Fibroblast of lung (primary cell): Measurements from ENCODE around the gene CYP2C19. TPM values are rescaled to one million over a fixed set of nuclear protein-coding genes. Genes with fewer than 3 reads are reported as not detected.
"Not testable (repeated sequence)": the region's sequence is repeated elsewhere in the genome, so short reads cannot be mapped to it uniquely, and the experiment has no call there.

Source experiments
- DNase-seq, 2 donors: peaks; one replicate each; pipeline versions ENCODE4 v3.0.0 to v3.0.0-alpha.2; 2010; ENCODE audit warnings: low read depth in 2 of 2
- H2AFZ ChIP-seq: 2 replicates; pipeline ENCODE4 v1.5.1; 2012; ENCODE audit warnings: low read length, control low read depth, inconsistent platforms
- H3K27ac ChIP-seq: 2 replicates; pipeline ENCODE4 v1.5.1; 2011; ENCODE audit warnings: low read length, control low read depth; ENCODE audit not compliant: insufficient read depth
- H3K27me3 ChIP-seq: 2 replicates; pipeline ENCODE4 v1.5.1; 2011; ENCODE audit warnings: mild to moderate bottlenecking, low read length; ENCODE audit not compliant: control insufficient read depth, insufficient read depth
- H3K36me3 ChIP-seq: 2 replicates; pipeline ENCODE4 v1.5.1; 2011; ENCODE audit warnings: low read length; ENCODE audit not compliant: control insufficient read depth, insufficient read depth
- H3K4me1 ChIP-seq: 2 replicates; pipeline ENCODE4 v1.5.1; 2011; ENCODE audit warnings: low read length; ENCODE audit not compliant: control insufficient read depth, insufficient read depth; ENCODE audit errors: extremely low read depth
- H3K4me2 ChIP-seq: 2 replicates; pipeline ENCODE4 v1.5.1; 2011; ENCODE audit warnings: low read length, control low read depth; ENCODE audit not compliant: insufficient read depth; ENCODE audit errors: extremely low read depth
- H3K4me3 ChIP-seq, 4 experiments: fragments of 200-600 bp in 1 of 4; sonication (generic) in 1 of 4; replicated peaks in 1 of 4; 2 replicates each; pipeline ENCODE4 v1.5.1; 2011 to 2016; ENCODE audit warnings: low read length in 4 of 4, low read depth in 3 of 4, mild to moderate bottlenecking in 3 of 4, control low read depth in 2 of 4, inconsistent platforms in 1 of 4, mixed read lengths in 1 of 4; ENCODE audit not compliant: insufficient read depth in 1 of 4; ENCODE audit errors: control extremely low read depth in 1 of 4
- H3K79me2 ChIP-seq: 2 replicates; pipeline ENCODE4 v1.5.1; 2012; ENCODE audit warnings: mild to moderate bottlenecking, low read length, inconsistent platforms; ENCODE audit not compliant: control insufficient read depth, insufficient read depth
- H3K9ac ChIP-seq: 2 replicates; pipeline ENCODE4 v1.5.1; 2011; ENCODE audit warnings: mild to moderate bottlenecking, low read length, control low read depth; ENCODE audit not compliant: insufficient read depth
- H3K9me3 ChIP-seq: 2 replicates; pipeline ENCODE4 v1.5.1; 2012; ENCODE audit warnings: low read depth, low read length; ENCODE audit not compliant: control insufficient read depth, insufficient read depth
- H4K20me1 ChIP-seq: 2 replicates; pipeline ENCODE4 v1.5.1; 2011; ENCODE audit warnings: low read length; ENCODE audit not compliant: control insufficient read depth, insufficient read depth; ENCODE audit errors: extremely low read depth
- CTCF ChIP-seq, 2 donors: IDR thresholded peaks in 1 of 2; conservative IDR thresholded peaks in 1 of 2; 1 replicate in 1 of 2; 2 replicates in 1 of 2; pipeline ENCODE4 v1.5.1; 2011 to 2012; ENCODE audit warnings: low read length in 2 of 2, control low read depth in 1 of 2, inconsistent platforms in 1 of 2, low read depth in 1 of 2, mild to moderate bottlenecking in 1 of 2
- EZH2 ChIP-seq: IDR thresholded peaks from 2 replicates; pipeline ENCODE4 v1.5.1; 2012; ENCODE audit warnings: low read length, control low read depth, mild to moderate bottlenecking; ENCODE audit errors: missing control alignments
- polyA plus RNA-seq, 2 donors: library from polyadenylated mRNA; depleted of rRNA in 1 of 2; stranded (reverse) in 1 of 2; unstranded in 1 of 2; fragments of >200 nt; gene quantifications; 2 replicates each; pipeline ENCODE4 v1.2.1, GENCODE V29; 2011 to 2012; ENCODE audit warnings: missing spikeins in 1 of 2
- total RNA-seq: library from RNA; depleted of rRNA; stranded (reverse); fragments of >200 nt; gene quantifications from 2 replicates; pipeline ENCODE4 v1.2.1, GENCODE V29; 2014

Gene CYP2C19
- total and polyA plus RNA-seq, 2 donors (not counting 1 experiment from before 2014, with no cell fraction given): not detected

GRCh38 chr10:94889123-94889522, 126.6 kb downstream of the CYP2C19 start:
- DNase-seq: no peak
- Histone ChIP-seq H2AFZ (no peak overlapping the region), H3K27me3 (no peaks in the 10 kb centered on the region), H3K4me3 (no peak overlapping the region), H3K9ac (no peak overlapping the region), H3K27ac (no peak overlapping the region), H3K4me2 (no peak overlapping the region), H4K20me1 (no peaks in the 10 kb centered on the region), H3K9me3 (no peaks in the 10 kb centered on the region), H3K36me3 (no peaks in the 10 kb centered on the region), H3K4me1 (no peaks in the 10 kb centered on the region), H3K79me2 (no peaks in the 10 kb centered on the region)
- TF ChIP-seq EZH2: no peak
- no peak for TF ChIP-seq CTCF (conservative IDR thresholded peaks at IDR 0.05 in 1 of 2, IDR thresholded peaks at IDR 0.05 in 1 of 2; ENCODE audit: low read depth in 1 of 2, low read length in 2 of 2)

- Histone ChIP-seq H4K20me1 (no peaks in the 10 kb centered on the region), H3K9me3 (no peaks in the 10 kb centered on the region), H3K79me2 (no peaks in the 10 kb centered on the region), H3K4me2 (no peak overlapping the region), H3K27ac (no peak overlapping the region), H3K4me1 (no peaks in the 10 kb centered on the region), H3K27me3 (no peaks in the 10 kb centered on the region), H3K9ac (no peak overlapping the region), H3K4me3 (no peak overlapping the region), H3K36me3 (no peaks in the 10 kb centered on the region), H2AFZ (no peak overlapping the region)
- DNase-seq: no peak
- TF ChIP-seq EZH2: no peak
- TF ChIP-seq CTCF (conservative IDR thresholded peaks at IDR 0.05 in 1 of 2, IDR thresholded peaks at IDR 0.05 in 1 of 2; ENCODE audit: low read depth in 1 of 2, low read length in 2 of 2): no peak
These were observed 128.0 kb downstream of the CYP2C19 start for GRCh38 chr10:94890264-94891022.

GRCh38 chr10:94898414-94898813, 135.9 kb downstream of the CYP2C19 start:
- H3K4me1 ChIP-seq, H3K79me2 ChIP-seq, H3K9ac ChIP-seq, H3K9me3 ChIP-seq, H3K27me3 ChIP-seq, H3K4me3 ChIP-seq, H3K36me3 ChIP-seq, H3K4me2 ChIP-seq, DNase-seq, H3K27ac ChIP-seq, H4K20me1 ChIP-seq, H2AFZ ChIP-seq: not testable (repeated sequence)
